ENCODE results near the gene PAM.

Gene PAM

GRCh38 chr5:103013933-103014552 is 258.9 kb downstream of the PAM start:
- TF ChIP-seq CTCF (IDR thresholded peaks at IDR 0.05; ENCODE audit: poor library complexity, severe bottlenecking) = no peak
- no peaks in the 10 kb centered on the region for H3K27me3 ChIP-seq (ENCODE audit: insufficient read depth, poor library complexity, severe bottlenecking)
- H3K27ac ChIP-seq (ENCODE audit: poor library complexity, severe bottlenecking) = no peak overlapping the region
- H3K4me3 ChIP-seq (ENCODE audit: severe bottlenecking) = no peak overlapping the region
- ATAC-seq (ENCODE audit: low read depth) (no peak), DNase-seq (ENCODE audit: low spot score) (no peak)
- H3K36me3 ChIP-seq (ENCODE audit: low read depth) = peaks cover 34% of the 10 kb centered on the region
- H3K9me3 ChIP-seq (ENCODE audit: severe bottlenecking) = no peaks in the 10 kb centered on the region
- no peaks in the 10 kb centered on the region for H3K4me1 ChIP-seq (ENCODE audit: insufficient read depth, poor library complexity, severe bottlenecking)

- Histone ChIP-seq H3K4me1 (ENCODE audit: insufficient read depth, poor library complexity, severe bottlenecking) (no peaks in the 10 kb centered on the region), H3K27ac (ENCODE audit: poor library complexity, severe bottlenecking) (no peak overlapping the region), H3K9me3 (ENCODE audit: severe bottlenecking) (no peaks in the 10 kb centered on the region), H3K4me3 (ENCODE audit: severe bottlenecking) (no peak overlapping the region), H3K27me3 (ENCODE audit: insufficient read depth, poor library complexity, severe bottlenecking) (no peaks in the 10 kb centered on the region), H3K36me3 (ENCODE audit: low read depth) (peaks cover 26% of the 10 kb centered on the region)
- DNase-seq (ENCODE audit: low spot score) = no peak
- TF ChIP-seq CTCF (IDR thresholded peaks at IDR 0.05; ENCODE audit: poor library complexity, severe bottlenecking) = no peak
- ATAC-seq (ENCODE audit: low read depth) = no peak
Measured at GRCh38 chr5:103014983-103015382, 259.9 kb downstream of the PAM start.

- Histone ChIP-seq H3K4me1 (ENCODE audit: insufficient read depth, poor library complexity, severe bottlenecking) (no peaks in the 10 kb centered on the region), H3K27ac (ENCODE audit: poor library complexity, severe bottlenecking) (no peak overlapping the region), H3K9me3 (ENCODE audit: severe bottlenecking) (no peaks in the 10 kb centered on the region), H3K4me3 (ENCODE audit: severe bottlenecking) (no peak overlapping the region), H3K27me3 (ENCODE audit: insufficient read depth, poor library complexity, severe bottlenecking) (no peaks in the 10 kb centered on the region), H3K36me3 (ENCODE audit: low read depth) (peaks cover 26% of the 10 kb centered on the region)
- DNase-seq (ENCODE audit: low spot score) (no peak), ATAC-seq (ENCODE audit: low read depth) (no peak)
- no peak for TF ChIP-seq CTCF (IDR thresholded peaks at IDR 0.05; ENCODE audit: poor library complexity, severe bottlenecking)
Measured at GRCh38 chr5:103016167-103016566, 261.1 kb downstream of the PAM start.

GRCh38 chr5:103019804-103020203 is 264.7 kb downstream of the PAM start:
- Histone ChIP-seq H3K36me3 (ENCODE audit: low read depth) (peaks cover 21% of the 10 kb centered on the region), H3K27me3 (ENCODE audit: insufficient read depth, poor library complexity, severe bottlenecking) (no peaks in the 10 kb centered on the region), H3K4me3 (ENCODE audit: severe bottlenecking) (no peak overlapping the region), H3K9me3 (ENCODE audit: severe bottlenecking) (no peaks in the 10 kb centered on the region), H3K4me1 (ENCODE audit: insufficient read depth, poor library complexity, severe bottlenecking) (no peaks in the 10 kb centered on the region), H3K27ac (ENCODE audit: poor library complexity, severe bottlenecking) (no peak overlapping the region)
- DNase-seq (ENCODE audit: low spot score) (no peak), ATAC-seq (ENCODE audit: low read depth) (no peak)
- no peak for TF ChIP-seq CTCF (IDR thresholded peaks at IDR 0.05; ENCODE audit: poor library complexity, severe bottlenecking)

GRCh38 chr5:103021314-103021713 is 266.2 kb downstream of the PAM start:
- Histone ChIP-seq H3K27ac (ENCODE audit: poor library complexity, severe bottlenecking) (no peak overlapping the region), H3K27me3 (ENCODE audit: insufficient read depth, poor library complexity, severe bottlenecking) (no peaks in the 10 kb centered on the region), H3K4me1 (ENCODE audit: insufficient read depth, poor library complexity, severe bottlenecking) (no peaks in the 10 kb centered on the region), H3K4me3 (ENCODE audit: severe bottlenecking) (no peak overlapping the region), H3K36me3 (ENCODE audit: low read depth) (peaks cover 21% of the 10 kb centered on the region), H3K9me3 (ENCODE audit: severe bottlenecking) (no peaks in the 10 kb centered on the region)
- no peak for DNase-seq (ENCODE audit: low spot score)
- no peak for ATAC-seq (ENCODE audit: low read depth)
- no peak for TF ChIP-seq CTCF (IDR thresholded peaks at IDR 0.05; ENCODE audit: poor library complexity, severe bottlenecking)
